ENCODE results near the gene SMARCD1. TPM values are rescaled to one million over a fixed set of nuclear protein-coding genes. Genes with fewer than 3 reads are reported as not detected.

Gene SMARCD1
- polyA plus RNA-seq (2013, experiment 1 of 2), result 95.4 TPM
- polyA plus RNA-seq (2013, experiment 2 of 2), result 93.2 TPM

- 2 to 3% methylated on average over 34 to 52 of the region's 69 CpGs for WGBS, 2 experiments (ENCODE audit: insufficient coverage in 2 of 2)
- no peaks in the 10 kb centered on the region for H3K9me3 ChIP-seq (ENCODE audit: control insufficient read depth, low read length)
- peak within 1 kb of the TSS; percentile 72 for H3K4me3 ChIP-seq (ENCODE audit: extremely low read depth, insufficient read depth, low read length, poor library complexity, severe bottlenecking)
- H3K36me3 ChIP-seq (ENCODE audit: control insufficient read depth, insufficient read depth, low read length), result peaks cover 34% of the 10 kb centered on the region
- peak within 1 kb of the TSS; percentile 90 for H3K27ac ChIP-seq (ENCODE audit: low read depth, low read length, severe bottlenecking)
- H3K4me1 ChIP-seq (ENCODE audit: control insufficient read depth, insufficient read depth, low read length, poor library complexity, severe bottlenecking), result peaks cover 17% of the 10 kb centered on the region
These were observed at the start of gene SMARCD1 for GRCh38 chr12:50084775-50085614. Gene SMARCD1, plus strand, starts transcription at chr12:50085342. Its CDS starts 28 bp downstream, at chr12:50085370.

GRCh38 chr12:50038336-50038735, 46.8 kb upstream of the SMARCD1 start:
- WGBS, 2 experiments (ENCODE audit: insufficient coverage in 2 of 2), result 100% methylated on average over 2 of the region's 4 CpGs; no CpG with 5 or more reads in 1 of the 2 experiments
- Histone ChIP-seq H3K36me3 (ENCODE audit: control insufficient read depth, insufficient read depth, low read length) (no peaks in the 10 kb centered on the region), H3K27ac (ENCODE audit: low read depth, low read length, severe bottlenecking) (no peak overlapping the region), H3K4me1 (ENCODE audit: control insufficient read depth, insufficient read depth, low read length, poor library complexity, severe bottlenecking) (peaks cover 7% of the 10 kb centered on the region), H3K4me3 (ENCODE audit: extremely low read depth, insufficient read depth, low read length, poor library complexity, severe bottlenecking) (no peak overlapping the region), H3K9me3 (ENCODE audit: control insufficient read depth, low read length) (no peaks in the 10 kb centered on the region)

- WGBS, 2 experiments (ENCODE audit: insufficient coverage in 2 of 2), result 37 to 40% methylated on average over 5 to 7 of the region's 9 CpGs
- no peak overlapping the region for H3K4me3 ChIP-seq (ENCODE audit: extremely low read depth, insufficient read depth, low read length, poor library complexity, severe bottlenecking)
- no peaks in the 10 kb centered on the region for H3K9me3 ChIP-seq (ENCODE audit: control insufficient read depth, low read length)
- H3K36me3 ChIP-seq (ENCODE audit: control insufficient read depth, insufficient read depth, low read length), result no peaks in the 10 kb centered on the region
- peaks cover 7% of the 10 kb centered on the region for H3K4me1 ChIP-seq (ENCODE audit: control insufficient read depth, insufficient read depth, low read length, poor library complexity, severe bottlenecking)
- H3K27ac ChIP-seq (ENCODE audit: low read depth, low read length, severe bottlenecking), result peak overlapping the region; percentile 16
These were observed 45.8 kb upstream of the SMARCD1 start for GRCh38 chr12:50039151-50039835.

- Histone ChIP-seq H3K4me3 (ENCODE audit: extremely low read depth, insufficient read depth, low read length, poor library complexity, severe bottlenecking) (no peak overlapping the region), H3K27ac (ENCODE audit: low read depth, low read length, severe bottlenecking) (no peak overlapping the region), H3K36me3 (ENCODE audit: control insufficient read depth, insufficient read depth, low read length) (no peaks in the 10 kb centered on the region), H3K4me1 (ENCODE audit: control insufficient read depth, insufficient read depth, low read length, poor library complexity, severe bottlenecking) (peaks cover 7% of the 10 kb centered on the region), H3K9me3 (ENCODE audit: control insufficient read depth, low read length) (no peaks in the 10 kb centered on the region)
- WGBS, 2 experiments (ENCODE audit: insufficient coverage in 2 of 2), result 90 to 91% methylated on average over 2 to 4 of the region's 4 CpGs
These were observed 44.5 kb upstream of the SMARCD1 start for GRCh38 chr12:50040657-50041056.

GRCh38 chr12:50041062-50041860, 43.9 kb upstream of the SMARCD1 start:
- H3K4me3 ChIP-seq (ENCODE audit: extremely low read depth, insufficient read depth, low read length, poor library complexity, severe bottlenecking), result no peak overlapping the region
- 81 to 94% methylated on average over 9 to 13 of the region's 15 CpGs for WGBS, 2 experiments (ENCODE audit: insufficient coverage in 2 of 2)
- H3K36me3 ChIP-seq (ENCODE audit: control insufficient read depth, insufficient read depth, low read length), result no peaks in the 10 kb centered on the region
- peaks cover 7% of the 10 kb centered on the region for H3K4me1 ChIP-seq (ENCODE audit: control insufficient read depth, insufficient read depth, low read length, poor library complexity, severe bottlenecking)
- no peak overlapping the region for H3K27ac ChIP-seq (ENCODE audit: low read depth, low read length, severe bottlenecking)
- no peaks in the 10 kb centered on the region for H3K9me3 ChIP-seq (ENCODE audit: control insufficient read depth, low read length)

GRCh38 chr12:50041962-50042361, 43.2 kb upstream of the SMARCD1 start:
- Histone ChIP-seq H3K4me1 (ENCODE audit: control insufficient read depth, insufficient read depth, low read length, poor library complexity, severe bottlenecking) (peaks cover 7% of the 10 kb centered on the region), H3K4me3 (ENCODE audit: extremely low read depth, insufficient read depth, low read length, poor library complexity, severe bottlenecking) (no peak overlapping the region)
- 100% methylated on average over 2 to 3 of the region's 5 CpGs for WGBS, 2 experiments (ENCODE audit: insufficient coverage in 2 of 2)

GRCh38 chr12:50042693-50043092, 42.4 kb upstream of the SMARCD1 start:
- Histone ChIP-seq H3K4me1 (ENCODE audit: control insufficient read depth, insufficient read depth, low read length, poor library complexity, severe bottlenecking) (peaks cover 7% of the 10 kb centered on the region), H3K9me3 (ENCODE audit: control insufficient read depth, low read length) (no peaks in the 10 kb centered on the region), H3K27ac (ENCODE audit: low read depth, low read length, severe bottlenecking) (no peak overlapping the region), H3K4me3 (ENCODE audit: extremely low read depth, insufficient read depth, low read length, poor library complexity, severe bottlenecking) (no peak overlapping the region), H3K36me3 (ENCODE audit: control insufficient read depth, insufficient read depth, low read length) (no peaks in the 10 kb centered on the region)
- 87 to 96% methylated on average over 4 to 6 of the region's 6 CpGs for WGBS, 2 experiments (ENCODE audit: insufficient coverage in 2 of 2)

More at GRCh38 chr12:50041962-50042361, 43.2 kb upstream of the SMARCD1 start:
- Histone ChIP-seq H3K9me3 (ENCODE audit: control insufficient read depth, low read length) (no peaks in the 10 kb centered on the region), H3K27ac (ENCODE audit: low read depth, low read length, severe bottlenecking) (no peak overlapping the region), H3K36me3 (ENCODE audit: control insufficient read depth, insufficient read depth, low read length) (no peaks in the 10 kb centered on the region)

GRCh38 chr12:50043308-50043707, 41.8 kb upstream of the SMARCD1 start:
- Histone ChIP-seq H3K4me1 (ENCODE audit: control insufficient read depth, insufficient read depth, low read length, poor library complexity, severe bottlenecking) (peaks cover 7% of the 10 kb centered on the region), H3K9me3 (ENCODE audit: control insufficient read depth, low read length) (no peaks in the 10 kb centered on the region), H3K27ac (ENCODE audit: low read depth, low read length, severe bottlenecking) (no peak overlapping the region), H3K36me3 (ENCODE audit: control insufficient read depth, insufficient read depth, low read length) (no peaks in the 10 kb centered on the region), H3K4me3 (ENCODE audit: extremely low read depth, insufficient read depth, low read length, poor library complexity, severe bottlenecking) (no peak overlapping the region)
- WGBS, 2 experiments (ENCODE audit: insufficient coverage in 2 of 2), result 100% methylated on average over 1 of the region's 2 CpGs

- no peak overlapping the region for H3K4me3 ChIP-seq (ENCODE audit: extremely low read depth, insufficient read depth, low read length, poor library complexity, severe bottlenecking)
- H3K4me1 ChIP-seq (ENCODE audit: control insufficient read depth, insufficient read depth, low read length, poor library complexity, severe bottlenecking), result peaks cover 7% of the 10 kb centered on the region
- no peak overlapping the region for H3K27ac ChIP-seq (ENCODE audit: low read depth, low read length, severe bottlenecking)
- 82 to 83% methylated on average over 3 of the region's 6 CpGs for WGBS, 2 experiments (ENCODE audit: insufficient coverage in 2 of 2)
- no peaks in the 10 kb centered on the region for H3K36me3 ChIP-seq (ENCODE audit: control insufficient read depth, insufficient read depth, low read length)
- no peaks in the 10 kb centered on the region for H3K9me3 ChIP-seq (ENCODE audit: control insufficient read depth, low read length)
These were observed 41.3 kb upstream of the SMARCD1 start for GRCh38 chr12:50043854-50044253.

- no peaks in the 10 kb centered on the region for H3K9me3 ChIP-seq (ENCODE audit: control insufficient read depth, low read length)
- peaks cover 8% of the 10 kb centered on the region for H3K4me1 ChIP-seq (ENCODE audit: control insufficient read depth, insufficient read depth, low read length, poor library complexity, severe bottlenecking)
- 98 to 100% methylated on average over 4 to 5 of the region's 7 CpGs for WGBS, 2 experiments (ENCODE audit: insufficient coverage in 2 of 2)
- H3K27ac ChIP-seq (ENCODE audit: low read depth, low read length, severe bottlenecking), result no peak overlapping the region
- no peaks in the 10 kb centered on the region for H3K36me3 ChIP-seq (ENCODE audit: control insufficient read depth, insufficient read depth, low read length)
- H3K4me3 ChIP-seq (ENCODE audit: extremely low read depth, insufficient read depth, low read length, poor library complexity, severe bottlenecking), result no peak overlapping the region
These were observed 37.4 kb upstream of the SMARCD1 start for GRCh38 chr12:50047693-50048250.
